ENCODE data around the gene FAM124A. TPM values are rescaled to one million over a fixed set of nuclear protein-coding genes. Genes with fewer than 3 reads are reported as not detected.
A peak's percentile ranks its signal among the peaks of the same experiment; 100 is the strongest.

Gene FAM124A
- total and polyA plus RNA-seq, 2 experiments from 2014 or later, result not detected

GRCh38 chr13:51292000-51292565, 69.9 kb downstream of the FAM124A start:
- no peaks in the 10 kb centered on the region for H3K9me2 ChIP-seq (ENCODE audit: insufficient read depth)
- no peak overlapping the region for H2AFZ ChIP-seq
- no peaks in the 10 kb centered on the region for H3K36me3 ChIP-seq (ENCODE audit: low read depth)
- H3K4me3 ChIP-seq, result no peak overlapping the region
- WGBS, 2 experiments (ENCODE audit: low coverage in 1 of 2, low lambda C conversion rate in 2 of 2, missing lambda C conversion rate in 2 of 2), result 59 to 65% methylated on average over 6 of the region's 6 CpGs
- no peaks in the 10 kb centered on the region for H3K9me3 ChIP-seq (ENCODE audit: low read depth)
- H3K79me2 ChIP-seq (ENCODE audit: insufficient read depth), result no peaks in the 10 kb centered on the region
- in situ Hi-C loops (cut with MboI), result no loop called here
- no peaks in the 10 kb centered on the region for H3F3A ChIP-seq (ENCODE audit: insufficient read depth)
- DNase-seq, result peak; percentile 15
- H4K20me1 ChIP-seq (ENCODE audit: insufficient read depth), result no peaks in the 10 kb centered on the region
- no peak overlapping the region for H3K27ac ChIP-seq
- no peak overlapping the region for H3K9ac ChIP-seq
- no peak for TF ChIP-seq EZH2 (IDR thresholded peaks at IDR 0.05; ENCODE audit: insufficient read depth, poor library complexity, severe bottlenecking)
- no peak for TF ChIP-seq EZH2phosphoT487 (IDR thresholded peaks at IDR 0.05; ENCODE audit: insufficient read depth, low read depth)
- H3K4me2 ChIP-seq (ENCODE audit: unreplicated experiment), result no peak overlapping the region
- peaks cover 8% of the 10 kb centered on the region; the same call in 1 of the 2 replicates for H3K27me3 ChIP-seq (replicated peaks; ENCODE audit: insufficient read depth)
- peaks cover 9% of the 10 kb centered on the region for H3K4me1 ChIP-seq (ENCODE audit: insufficient read depth)

- H3K36me3 ChIP-seq (ENCODE audit: low read depth), result no peaks in the 10 kb centered on the region
- H3K27ac ChIP-seq, result no peak overlapping the region
- 0 out of 2 replicates have a peak, but pooled peaks cover 3% of the 10 kb centered on the region for H3K27me3 ChIP-seq (replicated peaks; ENCODE audit: insufficient read depth)
- H3K9ac ChIP-seq, result no peak overlapping the region
- DNase-seq, result no peak
- no peaks in the 10 kb centered on the region for H3F3A ChIP-seq (ENCODE audit: insufficient read depth)
- no peaks in the 10 kb centered on the region for H3K79me2 ChIP-seq (ENCODE audit: insufficient read depth)
- H3K9me2 ChIP-seq (ENCODE audit: insufficient read depth), result no peaks in the 10 kb centered on the region
- H4K20me1 ChIP-seq (ENCODE audit: insufficient read depth), result no peaks in the 10 kb centered on the region
- no peak overlapping the region for H3K4me2 ChIP-seq (ENCODE audit: unreplicated experiment)
- no peak overlapping the region for H2AFZ ChIP-seq
- no peaks in the 10 kb centered on the region for H3K4me1 ChIP-seq (ENCODE audit: insufficient read depth)
- TF ChIP-seq EZH2phosphoT487 (IDR thresholded peaks at IDR 0.05; ENCODE audit: insufficient read depth, low read depth) (no peak), EZH2 (IDR thresholded peaks at IDR 0.05; ENCODE audit: insufficient read depth, poor library complexity, severe bottlenecking) (no peak)
- H3K9me3 ChIP-seq (ENCODE audit: low read depth), result no peaks in the 10 kb centered on the region
- no peak overlapping the region for H3K4me3 ChIP-seq
- WGBS, 2 experiments (ENCODE audit: low coverage in 1 of 2, low lambda C conversion rate in 2 of 2, missing lambda C conversion rate in 2 of 2), result 67 to 72% methylated on average over 2 of the region's 2 CpGs
- in situ Hi-C loops (cut with MboI), result no loop called here
These were observed 75.4 kb downstream of the FAM124A start for GRCh38 chr13:51297556-51297955.

DNA sequence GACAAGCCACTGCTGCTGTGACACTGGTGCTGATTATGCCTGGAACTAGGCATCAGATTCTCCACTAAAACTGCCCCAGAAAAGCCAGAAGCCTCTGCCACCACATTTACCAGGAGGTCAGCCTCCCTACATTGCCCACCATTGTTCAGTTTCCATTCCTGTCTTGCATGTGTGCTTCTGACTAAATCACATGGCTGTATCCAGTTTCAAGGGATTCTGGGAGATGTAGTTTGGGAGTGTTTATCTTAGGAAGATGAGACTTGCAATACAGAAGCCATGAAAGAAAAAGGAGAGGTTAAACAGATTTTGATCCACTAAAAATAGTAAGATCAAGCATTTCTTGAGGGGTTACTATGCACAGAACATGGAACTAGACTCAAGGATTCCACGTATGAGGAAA, 76.6 kb downstream of the FAM124A start:
- Histone ChIP-seq H3K9me2 (ENCODE audit: insufficient read depth) (no peaks in the 10 kb centered on the region), H3K36me3 (ENCODE audit: low read depth) (no peaks in the 10 kb centered on the region), H3K9me3 (ENCODE audit: low read depth) (no peaks in the 10 kb centered on the region), H3K4me3 (no peak overlapping the region), H4K20me1 (ENCODE audit: insufficient read depth) (no peaks in the 10 kb centered on the region), H3K27ac (no peak overlapping the region), H3F3A (ENCODE audit: insufficient read depth) (no peaks in the 10 kb centered on the region), H2AFZ (no peak overlapping the region), H3K27me3 (replicated peaks; ENCODE audit: insufficient read depth) (0 out of 2 replicates have a peak, but pooled peaks cover 3% of the 10 kb centered on the region), H3K79me2 (ENCODE audit: insufficient read depth) (no peaks in the 10 kb centered on the region), H3K4me2 (ENCODE audit: unreplicated experiment) (no peak overlapping the region), H3K9ac (no peak overlapping the region), H3K4me1 (ENCODE audit: insufficient read depth) (no peaks in the 10 kb centered on the region)
- in situ Hi-C loops (cut with MboI), result no loop called here
- TF ChIP-seq EZH2phosphoT487 (IDR thresholded peaks at IDR 0.05; ENCODE audit: insufficient read depth, low read depth), result no peak
- peak; percentile 10 for DNase-seq
- WGBS, 2 experiments (ENCODE audit: low coverage in 1 of 2, low lambda C conversion rate in 2 of 2, missing lambda C conversion rate in 2 of 2), result 43 to 54% methylated on average over 1 of the region's 1 CpG

- no peaks in the 10 kb centered on the region for H3K9me3 ChIP-seq (ENCODE audit: low read depth)
- no peak overlapping the region for H3K9ac ChIP-seq
- H3K4me3 ChIP-seq, result no peak overlapping the region
- H3K4me1 ChIP-seq (ENCODE audit: insufficient read depth), result no peaks in the 10 kb centered on the region
- H3F3A ChIP-seq (ENCODE audit: insufficient read depth), result no peaks in the 10 kb centered on the region
- TF ChIP-seq EZH2phosphoT487 (IDR thresholded peaks at IDR 0.05; ENCODE audit: insufficient read depth, low read depth) (no peak), EZH2 (IDR thresholded peaks at IDR 0.05; ENCODE audit: insufficient read depth, poor library complexity, severe bottlenecking) (no peak)
- H3K27ac ChIP-seq, result no peak overlapping the region
- H3K79me2 ChIP-seq (ENCODE audit: insufficient read depth), result no peaks in the 10 kb centered on the region
- no peaks in the 10 kb centered on the region for H3K9me2 ChIP-seq (ENCODE audit: insufficient read depth)
- WGBS, 2 experiments (ENCODE audit: low coverage in 1 of 2, low lambda C conversion rate in 2 of 2, missing lambda C conversion rate in 2 of 2), result 74 to 77% methylated on average over 2 of the region's 2 CpGs
- DNase-seq, result no peak
- H3K4me2 ChIP-seq (ENCODE audit: unreplicated experiment), result no peak overlapping the region
- H2AFZ ChIP-seq, result no peak overlapping the region
- H3K27me3 ChIP-seq (replicated peaks; ENCODE audit: insufficient read depth), result no peaks in the 10 kb centered on the region
- in situ Hi-C loops (cut with MboI), result no loop called here
- no peaks in the 10 kb centered on the region for H3K36me3 ChIP-seq (ENCODE audit: low read depth)
- H4K20me1 ChIP-seq (ENCODE audit: insufficient read depth), result no peaks in the 10 kb centered on the region
These were observed 80.9 kb downstream of the FAM124A start for GRCh38 chr13:51303063-51303552.

GRCh38 chr13:51303882-51304281, 81.7 kb downstream of the FAM124A start:
- Histone ChIP-seq H3F3A (ENCODE audit: insufficient read depth) (no peaks in the 10 kb centered on the region), H3K4me2 (ENCODE audit: unreplicated experiment) (no peak overlapping the region), H3K4me1 (ENCODE audit: insufficient read depth) (no peaks in the 10 kb centered on the region), H3K27me3 (replicated peaks; ENCODE audit: insufficient read depth) (no peaks in the 10 kb centered on the region), H3K9ac (no peak overlapping the region), H3K9me3 (ENCODE audit: low read depth) (no peaks in the 10 kb centered on the region), H3K27ac (no peak overlapping the region), H3K9me2 (ENCODE audit: insufficient read depth) (no peaks in the 10 kb centered on the region), H3K79me2 (ENCODE audit: insufficient read depth) (no peaks in the 10 kb centered on the region), H2AFZ (no peak overlapping the region), H3K4me3 (no peak overlapping the region), H3K36me3 (ENCODE audit: low read depth) (no peaks in the 10 kb centered on the region), H4K20me1 (ENCODE audit: insufficient read depth) (no peaks in the 10 kb centered on the region)
- no peak for DNase-seq
- TF ChIP-seq EZH2phosphoT487 (IDR thresholded peaks at IDR 0.05; ENCODE audit: insufficient read depth, low read depth) (no peak), EZH2 (IDR thresholded peaks at IDR 0.05; ENCODE audit: insufficient read depth, poor library complexity, severe bottlenecking) (no peak)
- in situ Hi-C loops (cut with MboI), result no loop called here
